Trophoblast cell (in vitro differentiated cells and primary cell): ENCODE data around the gene ARPC4.

Experiments
- DNase-seq, 2 donors: peaks; one replicate each; pipeline ENCODE4 v3.0.0-alpha.2; 2016
- H2AFZ ChIP-seq: 2 replicates; pipeline ENCODE4 v1.6.1; 2013; ENCODE audit warnings: low read length, moderate library complexity, mild to moderate bottlenecking; ENCODE audit not compliant: insufficient read depth, poor library complexity
- H2AK5ac ChIP-seq: 2 replicates; pipeline ENCODE4 v1.6.1; 2013; ENCODE audit warnings: mild to moderate bottlenecking, low read length
- H2BK120ac ChIP-seq: 2 replicates; pipeline ENCODE4 v1.6.1; 2013; ENCODE audit warnings: low read length, mild to moderate bottlenecking, moderate library complexity; ENCODE audit not compliant: insufficient read depth, poor library complexity
- H2BK12ac ChIP-seq: 2 replicates; pipeline ENCODE4 v1.6.1; 2013; ENCODE audit warnings: mild to moderate bottlenecking, low read length, moderate library complexity
- H2BK5ac ChIP-seq: 2 replicates; pipeline ENCODE4 v1.6.1; 2013; ENCODE audit warnings: low read length, low read depth, moderate library complexity, mild to moderate bottlenecking; ENCODE audit not compliant: poor library complexity
- H3K14ac ChIP-seq: 2 replicates; pipeline ENCODE4 v1.6.1; 2013; ENCODE audit warnings: mild to moderate bottlenecking, low read length
- H3K18ac ChIP-seq: 2 replicates; pipeline ENCODE4 v1.6.1; 2013; ENCODE audit warnings: mild to moderate bottlenecking, low read length
- H3K23ac ChIP-seq: 2 replicates; pipeline ENCODE4 v1.6.1; 2013; ENCODE audit warnings: low read length
- H3K27ac ChIP-seq: 2 replicates; pipeline ENCODE4 v1.5.1; 2013; ENCODE audit warnings: low read depth, mild to moderate bottlenecking, inconsistent platforms, low read length, moderate library complexity
- H3K27me3 ChIP-seq: 2 replicates; pipeline ENCODE4 v1.6.1; 2013; ENCODE audit warnings: inconsistent platforms, mild to moderate bottlenecking, low read length, moderate library complexity; ENCODE audit not compliant: insufficient read depth
- H3K36me3 ChIP-seq, 2 experiments: 1 replicate in 1 of 2; 2 replicates in 1 of 2; pipeline ENCODE4 v1.6.1; 2013; ENCODE audit warnings: low read length in 2 of 2, mild to moderate bottlenecking in 2 of 2, moderate library complexity in 1 of 2; ENCODE audit not compliant: insufficient read depth in 2 of 2, control insufficient read depth in 1 of 2
- H3K4ac ChIP-seq: 2 replicates; pipeline ENCODE4 v1.6.1; 2013; ENCODE audit warnings: low read depth, mild to moderate bottlenecking, low read length, moderate library complexity
- H3K4me1 ChIP-seq, 2 experiments: 1 replicate in 1 of 2; 2 replicates in 1 of 2; pipeline ENCODE4 v1.6.1; 2013; ENCODE audit warnings: low read length in 2 of 2, mild to moderate bottlenecking in 2 of 2, moderate library complexity in 1 of 2; ENCODE audit not compliant: insufficient read depth in 2 of 2, control insufficient read depth in 1 of 2
- H3K4me2 ChIP-seq: 2 replicates; pipeline ENCODE4 v1.6.1; 2013; ENCODE audit warnings: inconsistent platforms, mild to moderate bottlenecking, low read length, moderate library complexity
- H3K4me3 ChIP-seq: 2 replicates; pipeline ENCODE4 v1.5.1; 2013; ENCODE audit warnings: mild to moderate bottlenecking, low read depth, low read length, inconsistent platforms
- H3K79me1 ChIP-seq: one replicate; pipeline ENCODE4 v1.6.1; 2013; ENCODE audit warnings: low read length
- H3K79me2 ChIP-seq: 2 replicates; pipeline ENCODE4 v1.6.1; 2013; ENCODE audit warnings: low read length, mild to moderate bottlenecking; ENCODE audit not compliant: control insufficient read depth, insufficient read depth, poor library complexity
- H3K9ac ChIP-seq: 2 replicates; pipeline ENCODE4 v1.6.1; 2013; ENCODE audit warnings: mild to moderate bottlenecking, low read length
- H3K9me3 ChIP-seq: 2 replicates; pipeline ENCODE4 v1.6.1; 2013; ENCODE audit warnings: low read depth, mild to moderate bottlenecking, control low read depth, inconsistent platforms, low read length; ENCODE audit not compliant: insufficient read depth
- H4K12ac ChIP-seq: 2 replicates; pipeline ENCODE4 v1.6.1; 2013; ENCODE audit warnings: low read depth, mild to moderate bottlenecking, low read length, moderate library complexity
- H4K8ac ChIP-seq: 2 replicates; pipeline ENCODE4 v1.6.1; 2013; ENCODE audit warnings: low read depth, mild to moderate bottlenecking, low read length, moderate library complexity
- H4K91ac ChIP-seq: one replicate; pipeline ENCODE4 v1.6.1; 2013; ENCODE audit warnings: low read depth, mild to moderate bottlenecking, low read length, moderate library complexity
- WGBS: extraction: QIAGEN DNeasy Blood & Tissue Kit; methylation state at CpG from one replicate; pipeline ENCODE4 v1.1.7; 2013; ENCODE audit warnings: missing lambda C conversion rate; ENCODE audit not compliant: insufficient read length, insufficient coverage; ENCODE audit errors: extremely low coverage; 5-methylcytosine and 5-hydroxymethylcytosine counted together

ARPC4 gene

DNA sequence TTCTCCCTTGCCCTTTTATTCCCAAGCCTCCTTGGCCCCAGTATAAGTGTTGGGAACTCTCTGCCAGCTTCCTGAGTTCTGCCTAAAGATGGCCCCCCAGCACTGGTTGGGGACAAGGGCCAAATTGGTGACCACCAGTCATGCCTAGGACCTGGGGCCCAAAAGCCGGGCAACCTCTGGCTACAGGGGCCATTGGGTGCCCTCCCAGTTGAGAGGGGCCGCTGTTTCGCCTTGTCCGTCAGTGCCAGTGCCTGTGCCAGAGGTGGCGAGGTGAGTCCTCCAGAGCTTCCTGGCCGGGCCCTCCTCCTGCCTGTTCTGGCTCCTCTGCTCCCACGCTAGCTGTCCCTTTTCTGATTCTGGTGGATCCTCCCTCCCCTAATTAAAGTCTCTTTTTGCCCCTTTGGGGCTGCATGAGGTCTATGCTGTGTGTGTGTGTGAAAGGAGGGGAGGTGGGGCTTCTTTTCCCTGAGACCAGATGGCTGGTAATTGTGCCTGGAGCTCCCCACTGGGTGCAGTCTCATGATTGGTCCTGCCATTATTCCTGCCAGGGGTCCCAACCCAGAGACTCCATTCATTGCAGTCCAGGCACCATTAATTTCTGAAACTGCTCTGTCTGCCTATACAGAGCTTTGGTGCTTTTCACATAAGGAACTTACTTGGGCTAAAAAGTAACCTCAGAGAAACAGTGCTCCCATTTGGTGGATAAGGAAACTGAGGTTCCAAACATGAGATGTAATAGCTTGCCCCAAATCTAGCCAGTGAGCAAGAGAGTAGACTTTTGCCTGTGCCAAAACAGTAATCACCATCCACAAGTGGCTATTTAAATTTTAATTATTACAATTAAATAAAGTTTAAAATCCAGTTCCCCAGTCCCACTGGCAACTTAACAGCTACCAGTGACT is 14.1 kb downstream of the ARPC4 start:
- no peak for DNase-seq
- Histone ChIP-seq H2BK120ac (no peak overlapping the region), H3K36me3 (peaks cover 39 to 47% of the 10 kb centered on the region in 2 experiments), H3K9me3 (no peaks in the 10 kb centered on the region), H4K12ac (no peak overlapping the region), H3K79me1 (peaks cover 9% of the 10 kb centered on the region), H3K79me2 (peaks cover 3% of the 10 kb centered on the region), H2BK12ac (no peak overlapping the region), H3K4me2 (no peak overlapping the region), H3K9ac (no peak overlapping the region), H3K14ac (no peak overlapping the region), H3K27me3 (no peaks in the 10 kb centered on the region), H3K27ac (no peak overlapping the region), H4K8ac (no peak overlapping the region), H2BK5ac (no peak overlapping the region), H3K18ac (no peak overlapping the region), H2AFZ (no peak overlapping the region), H3K4me1 (peaks cover 0 to 3% of the 10 kb centered on the region in 2 experiments), H4K91ac (no peak overlapping the region), H3K4me3 (no peak overlapping the region), H3K4ac (no peak overlapping the region), H2AK5ac (no peak overlapping the region), H3K23ac (no peak overlapping the region)
- no CpG with 5 or more reads among the region's 7 CpGs for WGBS

DNA sequence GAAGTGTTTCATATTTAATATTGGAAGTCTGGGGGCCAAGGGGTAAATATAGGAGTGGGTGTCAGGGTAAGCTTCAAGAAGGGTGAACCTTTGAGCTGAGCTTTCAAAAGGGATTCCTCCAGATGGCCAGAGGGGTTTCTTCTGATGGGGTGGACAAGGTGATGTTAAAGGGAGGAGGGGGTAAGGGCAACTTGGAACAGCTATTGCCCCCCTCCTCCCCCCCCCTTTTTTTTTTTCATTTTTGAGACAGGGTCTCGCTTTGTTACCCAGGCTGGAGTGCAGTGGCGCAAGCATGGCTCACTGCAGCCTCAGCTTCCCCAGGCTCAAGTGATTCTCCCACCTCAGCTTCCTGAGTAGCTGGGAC is 15.1 kb downstream of the ARPC4 start:
- WGBS, result no CpG with 5 or more reads among the region's 2 CpGs
- H2BK5ac ChIP-seq, result no peak overlapping the region
- H4K12ac ChIP-seq, result no peak overlapping the region
- no peak overlapping the region for H2BK12ac ChIP-seq
- H3K9ac ChIP-seq, result no peak overlapping the region
- peaks cover 36 to 45% of the 10 kb centered on the region in 2 experiments for H3K36me3 ChIP-seq
- no peak overlapping the region for H4K91ac ChIP-seq
- peaks cover 3% of the 10 kb centered on the region for H3K79me2 ChIP-seq
- no peak overlapping the region for H3K14ac ChIP-seq
- peaks cover 9% of the 10 kb centered on the region for H3K79me1 ChIP-seq
- no peak overlapping the region for H3K4ac ChIP-seq
- no peak overlapping the region for H3K27ac ChIP-seq
- DNase-seq, result no peak
- H4K8ac ChIP-seq, result no peak overlapping the region
- H3K27me3 ChIP-seq, result no peaks in the 10 kb centered on the region
- peaks cover 0 to 3% of the 10 kb centered on the region in 2 experiments for H3K4me1 ChIP-seq
- no peak overlapping the region for H3K23ac ChIP-seq
- no peak overlapping the region for H3K4me2 ChIP-seq
- H2AFZ ChIP-seq, result no peak overlapping the region
- no peak overlapping the region for H3K18ac ChIP-seq
- H3K4me3 ChIP-seq, result no peak overlapping the region
- H2BK120ac ChIP-seq, result no peak overlapping the region
- H3K9me3 ChIP-seq, result no peaks in the 10 kb centered on the region
- no peak overlapping the region for H2AK5ac ChIP-seq

DNA sequence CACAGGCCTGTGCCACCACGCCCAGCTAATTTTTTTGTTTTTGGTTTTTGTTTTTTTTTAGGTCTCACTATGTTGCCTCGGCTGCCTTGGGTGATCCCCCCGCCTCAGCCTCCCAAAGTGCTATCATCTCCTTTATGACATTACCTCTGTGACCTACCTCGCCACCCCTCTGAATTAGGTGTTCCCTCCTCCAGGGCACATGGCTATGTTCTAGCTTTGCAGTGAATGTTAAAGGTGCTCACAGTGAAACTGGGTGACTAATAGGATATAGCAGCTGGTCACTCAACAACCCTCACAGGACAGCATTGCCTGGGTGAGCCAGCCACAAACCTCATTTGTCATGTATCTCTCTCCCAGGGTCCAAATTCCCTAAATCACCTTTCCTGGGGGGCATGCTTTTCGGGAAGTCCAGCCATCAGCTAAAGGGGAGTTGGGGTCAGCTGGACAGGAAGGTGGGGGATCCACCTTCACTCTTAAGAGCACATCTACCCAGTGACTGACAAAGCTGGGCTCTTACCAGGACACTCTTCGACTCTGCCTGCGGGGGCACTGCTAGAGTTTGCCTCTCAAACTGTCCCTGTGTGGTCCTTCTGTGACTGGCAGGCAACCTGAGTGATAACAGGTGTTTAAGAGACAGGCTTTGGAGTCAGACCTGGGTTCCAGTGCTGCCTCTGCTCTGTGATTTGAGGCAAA is 15.6 kb downstream of the ARPC4 start:
- Histone ChIP-seq H4K12ac (no peak overlapping the region), H2BK120ac (no peak overlapping the region), H3K27ac (no peak overlapping the region), H3K4me2 (no peak overlapping the region), H4K8ac (no peak overlapping the region), H3K79me1 (peaks cover 9% of the 10 kb centered on the region), H3K36me3 (peaks cover 37 to 45% of the 10 kb centered on the region in 2 experiments), H3K14ac (no peak overlapping the region), H3K27me3 (no peaks in the 10 kb centered on the region), H2AFZ (no peak overlapping the region), H3K79me2 (peaks cover 3% of the 10 kb centered on the region), H3K9ac (no peak overlapping the region), H4K91ac (no peak overlapping the region), H2AK5ac (no peak overlapping the region), H3K9me3 (no peaks in the 10 kb centered on the region), H3K18ac (no peak overlapping the region), H3K4me3 (no peak overlapping the region), H3K23ac (no peak overlapping the region), H2BK12ac (no peak overlapping the region), H3K4me1 (peaks cover 0 to 3% of the 10 kb centered on the region in 2 experiments), H2BK5ac (no peak overlapping the region), H3K4ac (no peak overlapping the region)
- WGBS, result no CpG with 5 or more reads among the region's 7 CpGs
- DNase-seq, result peak in 1 of 2 donors; percentile 13

DNA sequence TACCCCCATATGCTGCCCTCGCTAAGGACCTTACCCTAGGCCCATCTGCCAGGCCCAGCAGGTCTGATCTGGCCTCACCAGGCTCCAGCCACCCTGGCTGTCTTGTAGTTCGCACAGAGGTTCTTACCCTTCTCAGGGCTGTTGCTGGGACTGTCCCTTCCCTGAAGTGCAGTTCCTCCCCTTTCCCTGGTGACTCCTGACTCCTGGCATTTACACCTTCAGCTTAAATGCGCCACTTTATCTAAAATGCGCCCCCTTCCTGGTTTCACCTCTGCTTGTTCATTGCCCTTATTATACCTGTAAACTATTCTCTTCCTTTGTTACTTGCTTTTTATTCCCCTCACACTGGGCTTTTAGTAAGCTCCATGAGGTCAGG is 16.3 kb downstream of the ARPC4 start:
- H4K8ac ChIP-seq, result peak overlapping the region; percentile 92
- H3K36me3 ChIP-seq, result peaks cover 31 to 37% of the 10 kb centered on the region in 2 experiments
- peaks cover 0 to 3% of the 10 kb centered on the region in 2 experiments for H3K4me1 ChIP-seq
- H3K79me2 ChIP-seq, result peaks cover 3% of the 10 kb centered on the region
- H2AFZ ChIP-seq, result no peak overlapping the region
- H3K4ac ChIP-seq, result no peak overlapping the region
- WGBS, result no CpG with 5 or more reads among the region's 4 CpGs
- H4K91ac ChIP-seq, result no peak overlapping the region
- H3K14ac ChIP-seq, result no peak overlapping the region
- no peak overlapping the region for H2BK12ac ChIP-seq
- DNase-seq, result peak in 1 of 2 donors; percentile 23
- no peak overlapping the region for H3K4me3 ChIP-seq
- H3K27ac ChIP-seq, result peak overlapping the region; percentile 4
- H3K27me3 ChIP-seq, result no peaks in the 10 kb centered on the region
- no peak overlapping the region for H2BK5ac ChIP-seq
- H3K9me3 ChIP-seq, result no peaks in the 10 kb centered on the region
- H3K79me1 ChIP-seq, result peaks cover 9% of the 10 kb centered on the region
- H2BK120ac ChIP-seq, result no peak overlapping the region
- no peak overlapping the region for H3K23ac ChIP-seq
- H3K9ac ChIP-seq, result no peak overlapping the region
- H3K18ac ChIP-seq, result no peak overlapping the region
- H3K4me2 ChIP-seq, result peak overlapping the region; percentile 69
- no peak overlapping the region for H4K12ac ChIP-seq
- no peak overlapping the region for H2AK5ac ChIP-seq
